ENCODE data around the gene ILF3.

ILF3 gene

DNA sequence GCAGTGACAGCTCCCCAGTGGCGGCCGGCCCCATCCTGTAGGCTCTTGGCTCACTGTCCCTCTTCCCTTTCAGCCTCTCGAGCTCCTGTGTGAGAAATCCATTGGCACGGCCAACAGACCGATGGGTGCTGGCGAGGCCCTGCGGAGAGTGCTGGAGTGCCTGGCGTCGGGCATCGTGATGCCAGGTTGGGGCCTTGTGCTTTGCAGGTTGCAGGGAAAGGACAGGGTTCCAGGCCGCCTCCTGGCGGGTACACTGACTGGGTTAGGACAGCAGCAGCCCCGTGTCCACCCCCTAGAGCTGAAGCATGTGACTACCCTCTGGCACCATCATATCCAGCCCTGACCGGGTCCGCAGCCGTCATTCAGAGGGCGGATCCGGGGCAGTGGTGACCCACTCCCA lies 25.6 kb downstream of the ILF3 start:
- H3K4me3 ChIP-seq (ENCODE audit: low read depth in 1 of 2, low read length in 1 of 2): no peak overlapping the region

DNA sequence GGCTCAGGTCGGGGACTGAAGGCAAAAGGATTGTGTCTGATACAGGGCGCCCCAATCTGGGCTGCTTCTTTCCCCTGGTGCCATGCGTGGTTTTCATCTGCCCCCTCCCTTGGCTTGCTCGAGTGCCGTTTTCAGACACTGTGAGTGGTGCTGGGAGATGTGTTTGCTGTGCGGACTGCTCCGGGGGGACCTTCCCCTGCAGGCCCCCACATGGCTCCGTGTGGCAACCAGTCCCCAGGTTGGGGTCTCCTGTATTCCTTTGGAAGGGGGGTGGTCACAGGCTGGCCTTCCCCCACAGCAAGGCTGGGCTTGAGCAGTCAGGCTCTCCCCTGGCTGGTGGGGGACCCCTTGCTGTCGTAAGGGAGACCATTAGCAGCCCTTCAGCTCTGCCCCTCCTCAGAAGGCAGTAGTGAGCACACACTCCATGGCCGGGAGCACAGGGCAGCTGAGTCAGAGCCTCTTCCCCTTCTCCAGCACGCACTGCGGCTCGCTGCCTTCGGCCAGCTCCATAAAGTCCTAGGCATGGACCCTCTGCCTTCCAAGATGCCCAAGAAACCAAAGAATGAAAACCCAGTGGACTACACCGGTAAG lies 26.5 kb downstream of the ILF3 start:
- Histone ChIP-seq H3K27ac (no peak overlapping the region), H3K27me3 (no peaks in the 10 kb centered on the region), H3K36me3 (peaks cover 90% of the 10 kb centered on the region), H3K9me3 (no peaks in the 10 kb centered on the region), H3K4me3 (ENCODE audit: low read depth in 1 of 2, low read length in 1 of 2) (no peak overlapping the region), H3K4me1 (ENCODE audit: control insufficient read depth in 1 of 2, insufficient read depth in 1 of 2, low read depth in 1 of 2, low read length in 1 of 2) (no peaks in the 10 kb centered on the region)
- TF ChIP-seq, protein P1, sequence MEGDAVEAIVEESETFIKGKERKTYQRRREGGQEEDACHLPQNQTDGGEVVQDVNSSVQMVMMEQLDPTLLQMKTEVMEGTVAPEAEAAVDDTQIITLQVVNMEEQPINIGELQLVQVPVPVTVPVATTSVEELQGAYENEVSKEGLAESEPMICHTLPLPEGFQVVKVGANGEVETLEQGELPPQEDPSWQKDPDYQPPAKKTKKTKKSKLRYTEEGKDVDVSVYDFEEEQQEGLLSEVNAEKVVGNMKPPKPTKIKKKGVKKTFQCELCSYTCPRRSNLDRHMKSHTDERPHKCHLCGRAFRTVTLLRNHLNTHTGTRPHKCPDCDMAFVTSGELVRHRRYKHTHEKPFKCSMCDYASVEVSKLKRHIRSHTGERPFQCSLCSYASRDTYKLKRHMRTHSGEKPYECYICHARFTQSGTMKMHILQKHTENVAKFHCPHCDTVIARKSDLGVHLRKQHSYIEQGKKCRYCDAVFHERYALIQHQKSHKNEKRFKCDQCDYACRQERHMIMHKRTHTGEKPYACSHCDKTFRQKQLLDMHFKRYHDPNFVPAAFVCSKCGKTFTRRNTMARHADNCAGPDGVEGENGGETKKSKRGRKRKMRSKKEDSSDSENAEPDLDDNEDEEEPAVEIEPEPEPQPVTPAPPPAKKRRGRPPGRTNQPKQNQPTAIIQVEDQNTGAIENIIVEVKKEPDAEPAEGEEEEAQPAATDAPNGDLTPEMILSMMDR (IDR thresholded peaks at IDR 0.05): no peak

More for the DNA sequence above, 25.6 kb downstream of the ILF3 start:
- peaks cover 88% of the 10 kb centered on the region for H3K36me3 ChIP-seq
- TF ChIP-seq, protein P1 (IDR thresholded peaks at IDR 0.05): no peak
- no peaks in the 10 kb centered on the region for H3K4me1 ChIP-seq (ENCODE audit: control insufficient read depth in 1 of 2, insufficient read depth in 1 of 2, low read depth in 1 of 2, low read length in 1 of 2)
- no peaks in the 10 kb centered on the region for H3K9me3 ChIP-seq
- H3K27ac ChIP-seq: no peak overlapping the region
- no peaks in the 10 kb centered on the region for H3K27me3 ChIP-seq

DNA sequence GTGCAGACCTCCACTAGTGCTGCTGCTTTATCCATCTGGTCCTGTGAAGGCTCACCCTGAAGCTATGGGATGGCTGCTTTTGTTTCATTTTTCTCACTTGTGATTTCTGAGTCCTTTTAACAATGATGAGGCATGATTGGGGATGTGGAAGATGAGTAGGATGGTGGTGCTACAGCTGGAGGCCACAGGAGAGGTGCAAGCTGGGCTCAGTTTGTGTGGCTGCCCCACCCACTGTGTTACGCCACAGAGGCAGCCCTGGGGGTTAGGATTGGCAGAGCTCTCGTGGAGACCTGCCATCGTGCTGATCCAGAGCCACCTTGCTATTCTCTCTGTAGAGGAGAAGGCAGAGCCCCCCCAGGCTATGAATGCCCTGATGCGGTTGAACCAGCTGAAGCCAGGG lies 27.5 kb downstream of the ILF3 start:
- Histone ChIP-seq H3K27ac (no peak overlapping the region), H3K4me3 (ENCODE audit: low read depth in 1 of 2, low read length in 1 of 2) (no peak overlapping the region), H3K9me3 (no peaks in the 10 kb centered on the region), H3K36me3 (peaks cover 98% of the 10 kb centered on the region), H3K27me3 (no peaks in the 10 kb centered on the region), H3K4me1 (ENCODE audit: control insufficient read depth in 1 of 2, insufficient read depth in 1 of 2, low read depth in 1 of 2, low read length in 1 of 2) (no peaks in the 10 kb centered on the region)
- TF ChIP-seq, protein P1 (IDR thresholded peaks at IDR 0.05): no peak

DNA sequence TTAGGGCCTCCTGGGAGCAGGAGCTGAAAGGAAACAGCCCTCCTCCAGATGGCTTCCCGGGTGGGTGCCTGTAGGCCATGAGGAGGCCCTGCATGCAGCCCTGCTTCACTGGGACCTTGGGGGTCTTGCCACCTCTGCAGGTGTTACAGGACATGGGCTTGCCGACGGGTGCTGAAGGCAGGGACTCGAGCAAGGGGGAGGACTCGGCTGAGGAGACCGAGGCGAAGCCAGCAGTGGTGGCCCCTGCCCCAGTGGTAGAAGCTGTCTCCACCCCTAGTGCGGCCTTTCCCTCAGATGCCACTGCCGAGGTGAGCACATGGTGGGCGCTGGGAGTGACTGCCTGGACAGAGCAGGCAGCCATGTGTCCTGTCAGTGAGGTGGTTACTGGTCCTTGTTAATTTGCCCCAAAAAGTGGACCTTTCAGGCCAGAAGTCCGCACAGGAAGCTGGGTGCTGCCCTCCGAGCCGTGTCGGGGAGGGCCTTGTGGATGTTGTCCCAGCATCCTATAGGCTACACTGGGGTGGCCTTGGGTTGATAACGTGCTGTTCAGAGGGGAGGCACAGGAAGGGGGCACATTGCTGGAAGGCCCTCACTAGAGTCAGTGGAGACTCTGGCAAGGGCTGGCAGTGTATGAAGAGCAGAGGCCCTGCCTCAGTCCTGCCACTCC lies 28.4 kb downstream of the ILF3 start:
- Histone ChIP-seq H3K36me3 (peaks cover 98% of the 10 kb centered on the region), H3K27ac (no peak overlapping the region), H3K4me1 (ENCODE audit: control insufficient read depth in 1 of 2, insufficient read depth in 1 of 2, low read depth in 1 of 2, low read length in 1 of 2) (no peaks in the 10 kb centered on the region), H3K4me3 (ENCODE audit: low read depth in 1 of 2, low read length in 1 of 2) (no peak overlapping the region), H3K9me3 (no peaks in the 10 kb centered on the region), H3K27me3 (no peaks in the 10 kb centered on the region)
- TF ChIP-seq, protein P1 (IDR thresholded peaks at IDR 0.05): no peak

DNA sequence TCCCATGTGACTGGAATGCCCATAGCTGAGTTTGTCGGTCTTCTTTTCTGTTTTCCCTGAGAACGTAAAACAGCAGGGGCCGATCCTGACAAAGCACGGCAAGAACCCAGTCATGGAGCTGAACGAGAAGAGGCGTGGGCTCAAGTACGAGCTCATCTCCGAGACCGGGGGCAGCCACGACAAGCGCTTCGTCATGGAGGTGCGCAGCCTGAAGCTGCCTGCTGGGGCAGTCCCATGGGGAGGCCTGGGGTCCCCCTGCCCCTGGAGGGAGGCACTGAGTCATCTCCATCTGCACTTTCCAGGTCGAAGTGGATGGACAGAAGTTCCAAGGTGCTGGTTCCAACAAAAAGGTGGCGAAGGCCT lies 28.9 kb downstream of the ILF3 start:
- H3K36me3 ChIP-seq: peaks cover 98% of the 10 kb centered on the region
- TF ChIP-seq, protein P1 (IDR thresholded peaks at IDR 0.05): no peak
- H3K9me3 ChIP-seq: no peaks in the 10 kb centered on the region
- no peaks in the 10 kb centered on the region for H3K27me3 ChIP-seq
- no peaks in the 10 kb centered on the region for H3K4me1 ChIP-seq (ENCODE audit: control insufficient read depth in 1 of 2, insufficient read depth in 1 of 2, low read depth in 1 of 2, low read length in 1 of 2)
- H3K4me3 ChIP-seq (ENCODE audit: low read depth in 1 of 2, low read length in 1 of 2): no peak overlapping the region
- H3K27ac ChIP-seq: no peak overlapping the region

Data from neutrophil (primary cell).